IPS DF 6.9 (cell line): ENCODE results near the gene ITPR1.

Experiments used
- DNase-seq: peaks from one replicate; pipeline ENCODE4 v3.0.0-alpha.2; 2013; ENCODE audit warnings: low read depth, low spot score
- H3K27ac ChIP-seq: one replicate; pipeline ENCODE4 v1.5.1; 2013; ENCODE audit warnings: low read length, control low read depth
- H3K27me3 ChIP-seq: 2 replicates; pipeline ENCODE4 v1.6.1; 2013; ENCODE audit warnings: mild to moderate bottlenecking, low read length; ENCODE audit not compliant: control insufficient read depth, insufficient read depth
- H3K36me3 ChIP-seq: 2 replicates; pipeline ENCODE4 v1.6.1; 2013; ENCODE audit warnings: low read length; ENCODE audit not compliant: control insufficient read depth, insufficient read depth
- H3K4me1 ChIP-seq: 2 replicates; pipeline ENCODE4 v1.6.1; 2013; ENCODE audit warnings: low read length; ENCODE audit not compliant: control insufficient read depth, insufficient read depth
- H3K4me3 ChIP-seq: 2 replicates; pipeline ENCODE4 v1.5.1; 2013; ENCODE audit warnings: mild to moderate bottlenecking, low read length
- H3K9me3 ChIP-seq: 2 replicates; pipeline ENCODE4 v1.6.1; 2013; ENCODE audit warnings: low read length, inconsistent platforms; ENCODE audit not compliant: control insufficient read depth, insufficient read depth
- WGBS: extraction: QIAGEN DNeasy Blood & Tissue Kit; methylation state at CpG from one replicate; pipeline ENCODE4 v1.1.7; 2013; ENCODE audit warnings: mixed read lengths, missing lambda C conversion rate; ENCODE audit not compliant: insufficient read length, insufficient coverage; 5-methylcytosine and 5-hydroxymethylcytosine counted together

ITPR1 gene

GRCh38 chr3:4509043-4509442 lies 15.9 kb downstream of the ITPR1 start:
- Histone ChIP-seq H3K4me1 (0 out of 2 replicates have a peak, but pooled peaks cover 2% of the 10 kb centered on the region), H3K36me3 (no peaks in the 10 kb centered on the region), H3K9me3 (no peaks in the 10 kb centered on the region), H3K27me3 (no peaks in the 10 kb centered on the region), H3K4me3 (no peak overlapping the region), H3K27ac (no peak overlapping the region)
- DNase-seq: no peak

- H3K4me3 ChIP-seq: no peak overlapping the region
- WGBS: no CpG with 5 or more reads among the region's 5 CpGs
- H3K9me3 ChIP-seq: no peaks in the 10 kb centered on the region
- H3K4me1 ChIP-seq: no peaks in the 10 kb centered on the region
- DNase-seq: no peak
- H3K27me3 ChIP-seq: no peaks in the 10 kb centered on the region
- no peak overlapping the region for H3K27ac ChIP-seq
- no peaks in the 10 kb centered on the region for H3K36me3 ChIP-seq
These were observed 17.0 kb downstream of the ITPR1 start for GRCh38 chr3:4509983-4510755.

- H3K36me3 ChIP-seq: no peaks in the 10 kb centered on the region
- no peak for DNase-seq
- H3K9me3 ChIP-seq: no peaks in the 10 kb centered on the region
- H3K27ac ChIP-seq: no peak overlapping the region
- H3K27me3 ChIP-seq: no peaks in the 10 kb centered on the region
- H3K4me1 ChIP-seq: no peaks in the 10 kb centered on the region
- no peak overlapping the region for H3K4me3 ChIP-seq
- no CpG with 5 or more reads among the region's 7 CpGs for WGBS
These were observed 18.5 kb downstream of the ITPR1 start for GRCh38 chr3:4511491-4512262.

- no CpG with 5 or more reads among the region's 15 CpGs for WGBS
- DNase-seq: no peak
- no peaks in the 10 kb centered on the region for H3K9me3 ChIP-seq
- no peak overlapping the region for H3K27ac ChIP-seq
- no peaks in the 10 kb centered on the region for H3K36me3 ChIP-seq
- H3K4me1 ChIP-seq: no peaks in the 10 kb centered on the region
- no peak overlapping the region for H3K4me3 ChIP-seq
- H3K27me3 ChIP-seq: no peaks in the 10 kb centered on the region
These were observed 19.9 kb downstream of the ITPR1 start for GRCh38 chr3:4512895-4513616.

DNA sequence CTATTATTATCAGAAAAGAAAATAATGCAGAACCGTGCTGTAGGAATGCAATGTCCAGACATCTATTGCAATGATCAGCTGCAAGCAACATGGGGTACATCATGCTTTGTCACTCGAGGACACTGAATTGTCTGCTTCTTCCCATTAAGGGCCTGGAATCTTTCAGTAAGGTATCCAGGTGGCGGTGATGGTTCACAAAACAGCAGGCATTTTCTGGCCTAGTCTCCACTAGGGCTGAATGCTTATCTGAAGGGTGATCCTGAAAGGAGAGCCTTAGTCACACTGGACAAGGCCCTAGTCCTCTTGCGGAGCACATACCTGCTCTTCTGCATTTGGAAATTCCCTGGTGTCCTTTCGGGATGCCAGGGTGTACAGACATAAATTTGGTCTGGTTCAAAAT lies 21.2 kb downstream of the ITPR1 start:
- WGBS: no CpG with 5 or more reads among the region's 5 CpGs
- no peak overlapping the region for H3K4me3 ChIP-seq
- H3K27me3 ChIP-seq: no peaks in the 10 kb centered on the region
- no peaks in the 10 kb centered on the region for H3K4me1 ChIP-seq
- no peaks in the 10 kb centered on the region for H3K36me3 ChIP-seq
- no peaks in the 10 kb centered on the region for H3K9me3 ChIP-seq
- DNase-seq: no peak
- H3K27ac ChIP-seq: no peak overlapping the region

GRCh38 chr3:4514916-4515315 lies 21.8 kb downstream of the ITPR1 start:
- H3K4me1 ChIP-seq: no peaks in the 10 kb centered on the region
- no CpG with 5 or more reads among the region's 1 CpG for WGBS
- no peaks in the 10 kb centered on the region for H3K27me3 ChIP-seq
- no peak overlapping the region for H3K27ac ChIP-seq
- H3K9me3 ChIP-seq: no peaks in the 10 kb centered on the region
- H3K4me3 ChIP-seq: no peak overlapping the region
- no peak for DNase-seq
- no peaks in the 10 kb centered on the region for H3K36me3 ChIP-seq

GRCh38 chr3:4515916-4516579 lies 22.9 kb downstream of the ITPR1 start:
- WGBS: no CpG with 5 or more reads among the region's 7 CpGs
- H3K9me3 ChIP-seq: no peaks in the 10 kb centered on the region

GRCh38 chr3:4517093-4517492 lies 23.9 kb downstream of the ITPR1 start:
- no CpG with 5 or more reads among the region's 5 CpGs for WGBS

More at GRCh38 chr3:4515916-4516579, 22.9 kb downstream of the ITPR1 start:
- H3K27me3 ChIP-seq: no peaks in the 10 kb centered on the region
- H3K36me3 ChIP-seq: no peaks in the 10 kb centered on the region
- no peak overlapping the region for H3K4me3 ChIP-seq
- no peaks in the 10 kb centered on the region for H3K4me1 ChIP-seq
- no peak overlapping the region for H3K27ac ChIP-seq
- no peak for DNase-seq

DNA sequence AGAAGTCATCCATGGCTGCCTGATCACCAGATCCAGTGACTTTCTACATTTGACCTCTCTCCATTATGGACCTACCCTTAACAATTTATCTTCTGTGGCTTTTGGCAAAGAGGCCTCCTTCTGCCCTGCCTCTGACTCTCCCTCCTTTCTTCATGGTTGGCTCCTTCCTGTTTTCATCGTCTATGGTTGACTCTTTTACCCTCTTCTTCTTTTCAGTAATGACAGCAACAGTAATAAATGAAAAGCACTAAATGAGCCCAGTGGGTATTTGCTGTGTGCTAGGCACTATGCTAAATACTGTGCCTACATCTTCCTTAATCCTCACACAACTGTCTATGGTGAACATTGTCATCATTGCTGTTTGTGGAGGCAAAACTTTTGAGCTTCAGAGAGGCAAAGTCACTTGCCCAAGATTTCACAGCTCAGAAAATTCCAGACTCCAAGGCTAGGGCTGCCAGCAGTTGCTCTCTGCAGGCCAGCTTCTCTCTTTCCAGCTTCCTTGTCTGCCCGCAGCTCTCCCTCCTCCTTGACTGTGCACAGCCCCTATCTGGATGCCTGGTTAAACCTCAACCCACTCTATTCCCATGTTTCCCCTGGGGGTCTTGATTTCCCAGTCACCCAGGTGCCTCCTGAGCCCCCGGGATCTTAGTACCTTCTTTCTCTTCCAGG lies 24.6 kb downstream of the ITPR1 start:
- DNase-seq: no peak
- Histone ChIP-seq H3K4me3 (no peak overlapping the region), H3K27ac (no peak overlapping the region), H3K9me3 (no peaks in the 10 kb centered on the region), H3K27me3 (no peaks in the 10 kb centered on the region), H3K36me3 (no peaks in the 10 kb centered on the region), H3K4me1 (no peaks in the 10 kb centered on the region)
- no CpG with 5 or more reads among the region's 3 CpGs for WGBS

More at GRCh38 chr3:4517093-4517492, 23.9 kb downstream of the ITPR1 start:
- H3K9me3 ChIP-seq: no peaks in the 10 kb centered on the region
- no peaks in the 10 kb centered on the region for H3K27me3 ChIP-seq
- H3K36me3 ChIP-seq: no peaks in the 10 kb centered on the region
- H3K27ac ChIP-seq: no peak overlapping the region
- no peak overlapping the region for H3K4me3 ChIP-seq
- DNase-seq: no peak
- H3K4me1 ChIP-seq: no peaks in the 10 kb centered on the region
